ENCODE results near the gene DDOST.

DDOST gene

DNA sequence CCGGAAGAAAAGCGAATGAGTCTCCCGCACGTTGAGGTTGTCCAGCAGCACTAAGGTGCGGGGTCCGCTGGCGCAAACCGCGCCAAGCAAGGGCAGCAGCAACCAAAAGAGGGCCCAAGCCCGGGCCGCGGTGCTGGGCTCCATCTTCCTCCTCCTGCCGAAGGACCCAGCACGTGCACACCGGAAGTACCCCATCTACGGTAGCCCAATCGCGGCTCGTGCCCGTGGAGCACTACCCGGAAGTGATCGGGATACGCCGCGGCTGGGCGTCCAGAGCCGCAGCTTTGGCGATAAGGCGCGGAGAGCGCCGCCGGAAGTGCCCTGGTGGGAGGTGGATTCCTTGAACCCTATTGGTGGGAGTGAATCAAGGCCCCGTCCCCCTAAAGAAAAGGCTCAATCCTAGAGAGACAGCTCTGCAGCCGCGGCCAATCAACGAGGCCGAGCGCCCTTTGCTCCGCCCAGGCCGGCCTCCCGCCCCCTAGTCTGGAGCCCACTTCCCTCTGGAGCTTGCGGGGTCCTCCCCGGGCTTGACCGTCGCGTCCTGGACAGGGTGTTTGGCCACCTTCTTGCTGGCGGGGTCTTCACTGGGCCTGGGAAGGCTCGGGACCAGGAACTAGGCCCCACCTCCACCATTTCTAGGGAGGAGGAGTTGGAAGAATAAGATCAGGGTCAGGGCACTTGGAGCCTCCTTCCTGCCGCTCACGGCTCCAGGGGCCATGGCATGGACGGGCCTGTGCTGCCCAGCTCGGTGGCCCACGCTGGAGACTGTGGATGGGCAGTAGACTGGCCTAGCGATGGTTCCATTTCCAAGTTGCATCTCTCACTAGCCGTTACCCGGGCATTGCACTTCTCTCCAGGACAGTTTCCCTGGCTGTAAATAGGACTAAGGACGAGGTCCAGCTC is at the start of gene DDOST:
Gene DDOST (minus strand): TSS at position 163 of the 903 bp plus-strand sequence. CDS start 19 bp downstream, at position 144.
- Mint-ChIP-seq H3K4me3 (peak within 1 kb of the TSS; percentile 94), H3K9me3 (no peaks in the 10 kb centered on the region), H3K27ac (peak within 1 kb of the TSS; percentile 97), H3K36me3 (ENCODE audit: low read depth) (peaks cover 34% of the 10 kb centered on the region), H3K27me3 (no peaks in the 10 kb centered on the region), H3K4me1 (peaks cover 44% of the 10 kb centered on the region)
- peak; percentile 93 for DNase-seq
- peak; percentile 98 for ATAC-seq

GRCh38 chr1:20710469-20711284 is 49.5 kb upstream of the DDOST start:
- Mint-ChIP-seq H3K27ac (no peak overlapping the region), H3K9me3 (no peaks in the 10 kb centered on the region)
- no peak for DNase-seq

GRCh38 chr1:20709868-20710267 is 48.7 kb upstream of the DDOST start:
- Mint-ChIP-seq H3K27me3 (peaks cover 3% of the 10 kb centered on the region), H3K4me1 (no peaks in the 10 kb centered on the region), H3K27ac (no peak overlapping the region), H3K36me3 (ENCODE audit: low read depth) (no peaks in the 10 kb centered on the region), H3K4me3 (no peak overlapping the region), H3K9me3 (no peaks in the 10 kb centered on the region)
- no peak for DNase-seq
- no peak for ATAC-seq

More at GRCh38 chr1:20710469-20711284, 49.5 kb upstream of the DDOST start:
- Mint-ChIP-seq H3K4me1 (no peaks in the 10 kb centered on the region), H3K4me3 (no peak overlapping the region), H3K27me3 (peaks cover 9% of the 10 kb centered on the region), H3K36me3 (ENCODE audit: low read depth) (no peaks in the 10 kb centered on the region)
- ATAC-seq: no peak

GRCh38 chr1:20708891-20709290 is 47.7 kb upstream of the DDOST start:
- peaks cover 3% of the 10 kb centered on the region for H3K27me3 Mint-ChIP-seq
- H3K36me3 Mint-ChIP-seq (ENCODE audit: low read depth): no peaks in the 10 kb centered on the region
- H3K4me1 Mint-ChIP-seq: no peaks in the 10 kb centered on the region
- H3K27ac Mint-ChIP-seq: no peak overlapping the region
- no peak overlapping the region for H3K4me3 Mint-ChIP-seq
- ATAC-seq (no peak), DNase-seq (no peak)
- no peaks in the 10 kb centered on the region for H3K9me3 Mint-ChIP-seq

DNA sequence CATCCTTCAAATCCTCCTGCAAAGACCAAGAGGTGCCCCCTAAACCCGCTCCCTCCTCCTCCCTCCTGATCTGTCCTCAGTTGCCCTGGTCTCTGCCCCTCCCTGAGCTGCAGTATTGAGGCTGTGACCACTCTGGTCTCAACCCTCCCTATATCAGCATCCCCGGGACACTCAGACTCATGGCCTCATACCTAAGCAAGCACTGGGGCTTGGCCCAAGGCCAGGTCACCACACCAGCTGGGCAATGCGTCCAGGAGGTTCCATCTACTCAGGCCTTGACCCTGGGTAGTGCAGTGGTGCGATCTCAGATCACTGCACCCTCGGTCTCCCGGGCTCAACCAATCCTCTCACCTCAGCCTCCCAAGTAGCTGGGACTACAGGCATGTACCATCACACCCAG is 46.9 kb upstream of the DDOST start:
- DNase-seq (no peak), ATAC-seq (no peak)
- H3K9me3 Mint-ChIP-seq: no peaks in the 10 kb centered on the region
- no peak overlapping the region for H3K4me3 Mint-ChIP-seq
- H3K4me1 Mint-ChIP-seq: no peaks in the 10 kb centered on the region
- H3K27ac Mint-ChIP-seq: no peak overlapping the region
- H3K27me3 Mint-ChIP-seq: peaks cover 4% of the 10 kb centered on the region
- H3K36me3 Mint-ChIP-seq (ENCODE audit: low read depth): no peaks in the 10 kb centered on the region

DNA sequence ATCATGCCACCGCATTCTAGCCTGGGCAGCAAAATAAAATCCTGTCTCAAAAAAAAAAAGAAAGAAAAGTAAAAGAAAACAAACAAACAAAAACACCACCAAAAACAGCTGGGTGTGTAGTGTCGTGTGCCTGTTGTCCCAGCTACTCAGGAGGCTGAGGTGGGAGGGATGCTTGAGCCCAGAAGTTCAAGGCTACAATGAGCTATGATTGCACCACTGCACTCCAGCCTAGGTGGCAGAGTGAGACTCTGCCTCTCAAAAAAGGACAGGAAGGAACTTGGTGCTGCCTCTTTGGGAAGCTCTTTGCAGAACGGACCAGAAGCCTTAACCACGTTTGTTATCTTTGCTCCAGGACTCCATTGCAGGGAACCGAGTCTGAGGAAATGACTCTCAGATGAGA is 45.7 kb upstream of the DDOST start:
- no peak overlapping the region for H3K27ac Mint-ChIP-seq
- DNase-seq: no peak
- no peak overlapping the region for H3K4me3 Mint-ChIP-seq
- ATAC-seq: no peak
- H3K9me3 Mint-ChIP-seq: no peaks in the 10 kb centered on the region
- no peaks in the 10 kb centered on the region for H3K36me3 Mint-ChIP-seq (ENCODE audit: low read depth)
- H3K27me3 Mint-ChIP-seq: peaks cover 5% of the 10 kb centered on the region
- no peaks in the 10 kb centered on the region for H3K4me1 Mint-ChIP-seq

DNA sequence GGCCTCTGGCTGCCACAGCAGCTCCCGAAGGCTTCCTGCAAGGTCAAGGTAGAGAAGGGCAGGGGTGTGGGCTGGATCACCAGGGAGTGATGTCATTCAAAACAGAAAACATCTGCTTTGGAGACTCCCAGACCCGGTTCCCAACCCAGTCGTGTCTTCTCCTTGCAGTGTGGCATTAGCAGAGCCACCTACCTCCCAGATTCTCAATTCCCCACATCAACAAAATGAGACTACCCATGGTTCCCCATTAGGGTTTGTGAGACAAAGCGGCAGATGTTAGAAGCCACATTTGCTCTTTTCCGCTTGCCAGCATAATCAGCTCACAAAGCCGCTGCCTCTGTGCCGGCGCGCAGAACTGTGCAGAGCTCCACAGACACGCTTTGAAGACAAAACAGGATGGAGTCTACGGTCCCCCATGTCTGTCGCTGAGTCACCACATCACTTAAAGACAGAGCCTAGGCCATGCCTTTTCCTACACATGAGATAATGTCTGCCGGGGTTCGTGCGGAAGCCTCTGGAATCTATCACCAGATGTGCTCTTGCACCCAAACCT is 44.1 kb upstream of the DDOST start:
- Mint-ChIP-seq H3K36me3 (ENCODE audit: low read depth) (no peaks in the 10 kb centered on the region), H3K4me3 (no peak overlapping the region), H3K9me3 (no peaks in the 10 kb centered on the region), H3K27me3 (peaks cover 3% of the 10 kb centered on the region), H3K4me1 (no peaks in the 10 kb centered on the region), H3K27ac (no peak overlapping the region)
- ATAC-seq (no peak), DNase-seq (no peak)

DNA sequence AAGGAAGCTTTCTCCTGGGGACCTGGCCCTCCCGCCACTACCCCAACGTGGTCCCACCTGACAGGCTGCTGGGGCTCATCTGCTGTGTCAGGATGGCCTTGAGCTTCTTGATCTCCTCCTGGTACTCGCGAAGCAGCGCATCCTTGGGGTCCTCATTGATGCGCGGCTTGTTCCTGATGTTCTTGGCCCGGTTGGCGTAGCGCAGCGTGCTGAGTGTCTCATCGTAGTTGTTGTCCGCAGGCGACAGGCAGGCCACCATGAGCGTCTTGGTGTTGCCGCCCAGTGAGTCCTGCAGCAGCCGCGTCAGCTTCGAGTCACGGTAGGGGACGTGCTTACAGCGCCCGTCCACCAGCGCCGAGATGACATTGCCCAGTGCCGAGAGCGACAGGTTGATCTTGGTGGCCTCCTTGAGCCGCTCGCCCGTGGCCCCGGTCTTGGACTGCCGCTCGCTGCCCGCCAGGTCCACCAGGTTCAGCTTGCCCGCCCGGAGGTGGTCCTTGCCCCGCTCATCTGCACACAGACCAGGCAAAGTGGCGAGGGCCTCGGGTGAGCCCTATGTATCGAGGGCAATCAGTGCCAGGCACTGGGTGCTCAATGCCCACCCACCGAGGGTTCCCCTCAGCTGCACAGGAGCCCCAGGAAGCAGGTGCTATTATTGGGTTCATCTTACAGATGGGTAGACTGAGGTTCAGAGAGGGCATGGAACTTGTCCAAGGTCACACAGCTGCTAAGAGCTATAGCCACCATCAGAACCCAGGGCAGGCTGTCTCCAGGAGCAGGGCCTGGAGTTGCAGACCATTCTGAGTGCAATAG is 43.4 kb upstream of the DDOST start:
- no peaks in the 10 kb centered on the region for H3K9me3 Mint-ChIP-seq
- H3K4me3 Mint-ChIP-seq: no peak overlapping the region
- H3K4me1 Mint-ChIP-seq: no peaks in the 10 kb centered on the region
- DNase-seq (no peak), ATAC-seq (no peak)
- no peak overlapping the region for H3K27ac Mint-ChIP-seq
- H3K36me3 Mint-ChIP-seq (ENCODE audit: low read depth): no peaks in the 10 kb centered on the region
- H3K27me3 Mint-ChIP-seq: peaks cover 3% of the 10 kb centered on the region

- ATAC-seq: no peak
- no peaks in the 10 kb centered on the region for H3K9me3 Mint-ChIP-seq
- H3K4me1 Mint-ChIP-seq: no peaks in the 10 kb centered on the region
- no peak for DNase-seq
- H3K36me3 Mint-ChIP-seq (ENCODE audit: low read depth): no peaks in the 10 kb centered on the region
- no peak overlapping the region for H3K4me3 Mint-ChIP-seq
- peaks cover 3% of the 10 kb centered on the region for H3K27me3 Mint-ChIP-seq
- H3K27ac Mint-ChIP-seq: no peak overlapping the region
Observed at GRCh38 chr1:20703124-20703756, 42.1 kb upstream of the DDOST start.

DNA sequence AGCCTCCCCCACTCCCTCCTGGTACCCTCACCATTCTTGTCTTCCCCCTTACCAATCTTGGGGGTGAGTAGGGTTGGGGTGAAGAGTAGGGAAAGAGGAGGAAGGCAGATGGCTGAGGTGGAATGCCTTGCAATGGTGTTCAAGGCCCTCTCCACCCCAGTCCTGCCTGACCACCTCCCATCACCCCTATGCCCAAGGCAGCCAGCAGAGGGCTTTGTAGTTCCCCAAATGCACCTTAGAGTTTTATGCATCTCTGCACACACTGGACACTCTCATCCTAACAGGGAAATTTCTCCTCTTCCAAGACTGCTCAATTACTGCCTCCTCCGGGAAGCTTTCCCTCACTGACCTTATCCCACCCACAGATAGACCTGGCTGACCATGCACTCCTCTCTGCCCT is 41.2 kb upstream of the DDOST start:
- DNase-seq: no peak
- Mint-ChIP-seq H3K9me3 (no peaks in the 10 kb centered on the region), H3K36me3 (ENCODE audit: low read depth) (no peaks in the 10 kb centered on the region), H3K4me1 (no peaks in the 10 kb centered on the region), H3K27me3 (peaks cover 3% of the 10 kb centered on the region), H3K27ac (no peak overlapping the region), H3K4me3 (no peak overlapping the region)
- ATAC-seq: no peak

DNA sequence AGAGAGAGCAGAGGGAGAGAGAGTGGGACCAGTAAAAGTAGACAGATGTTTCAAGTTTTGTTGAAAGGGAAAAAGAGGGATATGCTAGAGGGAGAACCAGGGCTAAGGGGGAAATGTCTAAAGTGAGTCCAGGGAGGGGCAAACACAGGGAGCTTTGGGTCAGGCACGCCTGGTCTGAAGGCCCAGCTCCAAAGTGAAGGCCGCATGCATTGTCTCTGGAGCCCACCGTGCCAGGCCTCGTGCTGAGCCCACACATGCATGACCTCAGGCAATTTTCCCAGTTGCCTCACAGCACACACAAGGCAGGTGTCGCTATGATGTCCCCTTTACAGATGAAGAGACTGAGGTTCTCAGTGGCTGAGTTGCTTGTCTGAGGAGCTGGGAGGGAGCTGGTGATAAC is 40.7 kb upstream of the DDOST start:
- Mint-ChIP-seq H3K4me3 (no peak overlapping the region), H3K27ac (no peak overlapping the region)
- ATAC-seq: no peak

GRCh38 chr1:20701446-20701845 is 40.3 kb upstream of the DDOST start:
- Mint-ChIP-seq H3K36me3 (ENCODE audit: low read depth) (no peaks in the 10 kb centered on the region), H3K9me3 (no peaks in the 10 kb centered on the region), H3K27me3 (peaks cover 3% of the 10 kb centered on the region), H3K27ac (no peak overlapping the region), H3K4me1 (no peaks in the 10 kb centered on the region), H3K4me3 (no peak overlapping the region)
- no peak for DNase-seq
- no peak for ATAC-seq

More for the DNA sequence above, 40.7 kb upstream of the DDOST start:
- Mint-ChIP-seq H3K27me3 (peaks cover 3% of the 10 kb centered on the region), H3K4me1 (no peaks in the 10 kb centered on the region), H3K9me3 (no peaks in the 10 kb centered on the region), H3K36me3 (ENCODE audit: low read depth) (no peaks in the 10 kb centered on the region)
- DNase-seq: no peak

DNA sequence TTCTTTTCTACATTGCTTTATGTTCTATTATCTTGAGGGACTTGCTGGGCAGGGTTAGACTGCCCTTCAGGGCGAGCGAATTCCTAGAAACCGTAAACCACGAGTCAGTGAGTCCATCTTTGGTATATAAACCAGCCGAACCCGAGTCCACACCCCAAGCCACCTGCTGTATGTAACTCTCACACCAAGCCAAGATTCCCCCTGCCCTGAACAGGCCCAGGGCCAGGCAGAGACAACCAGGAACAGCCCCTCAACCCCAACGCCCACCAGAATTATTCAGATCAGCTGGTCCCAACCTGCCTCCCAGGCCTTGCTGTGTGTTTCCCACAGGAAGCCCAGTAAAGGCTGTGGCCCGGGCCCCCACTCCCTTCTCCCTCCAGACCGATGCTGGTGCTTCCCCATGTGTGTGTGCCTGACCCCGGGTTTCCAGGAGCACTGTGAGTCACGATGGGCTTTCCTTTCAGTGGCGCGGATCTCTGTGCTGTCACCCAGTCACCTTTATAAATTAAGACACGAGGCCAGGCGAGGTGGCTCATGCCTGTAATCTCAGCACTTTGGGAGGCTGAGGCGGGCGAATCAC is 39.6 kb upstream of the DDOST start:
- Mint-ChIP-seq H3K27me3 (peaks cover 3% of the 10 kb centered on the region), H3K36me3 (ENCODE audit: low read depth) (no peaks in the 10 kb centered on the region), H3K4me1 (peaks cover 4% of the 10 kb centered on the region), H3K27ac (no peak overlapping the region), H3K4me3 (no peak overlapping the region), H3K9me3 (no peaks in the 10 kb centered on the region)
- no peak for DNase-seq
- no peak for ATAC-seq
